Spinal cord (tissue), 10 donors: ENCODE measurements around the gene RETREG1. TPM values are rescaled to one million over a fixed set of nuclear protein-coding genes. Genes with fewer than 3 reads are reported as not detected.

ENCODE experiments used
- DNase-seq, 6 donors: peaks; one replicate each; pipeline versions ENCODE4 v3.0.0 to v3.0.0-alpha.2; 2013 to 2015; ENCODE audit warnings: low spot score in 6 of 6, low read depth in 4 of 6
- H3K27ac ChIP-seq: one replicate; pipeline ENCODE4 v1.5.1; 2013; ENCODE audit warnings: low read depth, low read length, control low read depth
- H3K27me3 ChIP-seq: one replicate; pipeline ENCODE4 v1.6.1; 2013; ENCODE audit warnings: low read length; ENCODE audit not compliant: control insufficient read depth, insufficient read depth
- H3K36me3 ChIP-seq: one replicate; pipeline ENCODE4 v1.6.1; 2013; ENCODE audit warnings: low read length; ENCODE audit not compliant: control insufficient read depth, insufficient read depth
- H3K4me1 ChIP-seq: one replicate; pipeline ENCODE4 v1.6.1; 2013; ENCODE audit warnings: low read length; ENCODE audit not compliant: control insufficient read depth, insufficient read depth
- H3K4me3 ChIP-seq: one replicate; pipeline ENCODE4 v1.5.1; 2013; ENCODE audit warnings: low read depth, low read length, control low read depth
- H3K9me3 ChIP-seq: one replicate; pipeline ENCODE4 v1.6.1; 2013; ENCODE audit warnings: low read length; ENCODE audit not compliant: control insufficient read depth, insufficient read depth
- WGBS: methylation state at CpG from one replicate; pipeline ENCODE4 v1.1.5; 2013; ENCODE audit warnings: missing lambda C conversion rate; ENCODE audit not compliant: insufficient coverage; 5-methylcytosine and 5-hydroxymethylcytosine counted together
- polyA plus RNA-seq, 2 donors: library from polyadenylated mRNA; unstranded; fragments of 120-200 nt; gene quantifications; one replicate each; pipeline ENCODE4 v1.2.1, GENCODE V29; 2013; ENCODE audit not compliant: insufficient read length in 2 of 2
- total RNA-seq, 2 donors: library from RNA; depleted of rRNA in 1 of 2; stranded (reverse); fragments of 120-200 nt in 1 of 2; fragments of >200 nt in 1 of 2; gene quantifications; one replicate each; pipeline versions ENCODE4 v1.2.3 to v1.2.4, GENCODE V29; 2013 to 2014
- donor health status: healthy.

The RETREG1 gene
- total and polyA plus RNA-seq, 4 donors = 42.0 to 120 (median 56.6) TPM

- DNase-seq = no peak
- H3K27me3 ChIP-seq = no peaks in the 10 kb centered on the region
- H3K4me3 ChIP-seq = no peak overlapping the region
- H3K27ac ChIP-seq = no peak overlapping the region
- H3K4me1 ChIP-seq = no peaks in the 10 kb centered on the region
- H3K9me3 ChIP-seq = no peaks in the 10 kb centered on the region
- H3K36me3 ChIP-seq = no peaks in the 10 kb centered on the region
Measured at GRCh38 chr5:16507716-16508115, 109.1 kb downstream of the RETREG1 start.

DNA sequence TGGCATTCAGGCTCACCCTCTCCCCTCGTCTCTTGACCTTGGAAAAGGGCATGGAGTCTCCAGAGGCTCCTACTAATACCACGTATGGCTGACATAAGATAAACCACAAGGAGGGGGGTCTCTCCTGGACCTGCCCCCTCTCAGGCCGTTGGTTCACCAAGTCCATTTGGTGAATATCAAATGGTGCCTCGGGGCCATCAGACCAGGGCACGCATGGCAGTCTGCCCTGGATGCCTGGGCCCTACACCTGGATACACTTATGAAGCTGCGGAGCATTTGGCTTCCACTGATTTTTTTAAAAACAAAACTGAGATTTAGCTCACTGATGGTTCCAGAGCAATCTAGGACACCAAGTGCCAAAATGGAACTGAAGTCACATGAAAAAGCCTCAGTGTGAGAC, 110.9 kb downstream of the RETREG1 start:
- H3K27me3 ChIP-seq = no peaks in the 10 kb centered on the region
- no peaks in the 10 kb centered on the region for H3K36me3 ChIP-seq
- 89% methylated on average over 6 of the region's 6 CpGs for WGBS
- no peak overlapping the region for H3K27ac ChIP-seq
- no peak for DNase-seq
- no peaks in the 10 kb centered on the region for H3K4me1 ChIP-seq
- H3K9me3 ChIP-seq = no peaks in the 10 kb centered on the region
- H3K4me3 ChIP-seq = no peak overlapping the region

- H3K27me3 ChIP-seq = no peaks in the 10 kb centered on the region
- 88% methylated on average over 17 of the region's 17 CpGs for WGBS
- H3K27ac ChIP-seq = no peak overlapping the region
- no peaks in the 10 kb centered on the region for H3K4me1 ChIP-seq
- H3K9me3 ChIP-seq = no peaks in the 10 kb centered on the region
- no peak for DNase-seq
- H3K4me3 ChIP-seq = no peak overlapping the region
- H3K36me3 ChIP-seq = no peaks in the 10 kb centered on the region
Measured at GRCh38 chr5:16505140-16505891, 111.5 kb downstream of the RETREG1 start.

- no peaks in the 10 kb centered on the region for H3K27me3 ChIP-seq
- H3K4me1 ChIP-seq = no peaks in the 10 kb centered on the region
- no peak overlapping the region for H3K4me3 ChIP-seq
- no peak overlapping the region for H3K27ac ChIP-seq
- WGBS = 99% methylated on average over 8 of the region's 10 CpGs
- DNase-seq = no peak
- H3K36me3 ChIP-seq = no peaks in the 10 kb centered on the region
- H3K9me3 ChIP-seq = no peaks in the 10 kb centered on the region
Measured at GRCh38 chr5:16504571-16504970, 112.2 kb downstream of the RETREG1 start.

- Histone ChIP-seq H3K27me3 (no peaks in the 10 kb centered on the region), H3K36me3 (no peaks in the 10 kb centered on the region), H3K9me3 (no peaks in the 10 kb centered on the region), H3K4me1 (no peaks in the 10 kb centered on the region), H3K4me3 (no peak overlapping the region), H3K27ac (no peak overlapping the region)
- no peak for DNase-seq
- WGBS = no CpG with 5 or more reads among the region's 3 CpGs
Measured at GRCh38 chr5:16502866-16503265, 113.9 kb downstream of the RETREG1 start.

- Histone ChIP-seq H3K4me1 (no peaks in the 10 kb centered on the region), H3K4me3 (no peak overlapping the region), H3K27me3 (no peaks in the 10 kb centered on the region), H3K9me3 (no peaks in the 10 kb centered on the region), H3K27ac (no peak overlapping the region), H3K36me3 (no peaks in the 10 kb centered on the region)
- 91% methylated on average over 5 of the region's 5 CpGs for WGBS
- DNase-seq = no peak
Measured at GRCh38 chr5:16500024-16500423, 116.8 kb downstream of the RETREG1 start.

- DNase-seq = no peak
- Histone ChIP-seq H3K27ac (no peak overlapping the region), H3K36me3 (no peaks in the 10 kb centered on the region), H3K27me3 (no peaks in the 10 kb centered on the region), H3K4me1 (no peaks in the 10 kb centered on the region), H3K9me3 (peaks cover 2% of the 10 kb centered on the region), H3K4me3 (no peak overlapping the region)
- WGBS = 100% methylated on average over 1 of the region's 2 CpGs
Measured at GRCh38 chr5:16497546-16497945, 119.3 kb downstream of the RETREG1 start.

DNA sequence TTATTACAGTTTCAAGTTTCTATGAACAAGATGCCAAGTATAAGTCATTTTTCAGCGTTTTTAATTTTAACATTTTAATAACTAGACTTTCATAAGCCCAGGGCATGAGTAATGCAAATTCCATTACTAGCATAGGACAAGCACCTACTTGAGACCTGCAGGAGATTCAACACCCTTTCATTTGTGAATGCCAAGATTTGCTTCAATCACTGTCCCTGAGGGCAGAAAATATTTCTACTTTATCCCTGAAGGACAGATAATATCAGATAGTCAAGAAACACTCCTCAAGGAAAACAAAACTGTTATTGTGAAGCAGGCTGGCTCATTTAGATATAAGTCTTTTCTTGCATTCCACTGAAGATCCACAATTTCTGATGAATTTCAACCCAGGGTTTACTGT, 123.5 kb downstream of the RETREG1 start:
- Histone ChIP-seq H3K4me3 (no peak overlapping the region), H3K27ac (no peak overlapping the region), H3K27me3 (no peaks in the 10 kb centered on the region), H3K36me3 (no peaks in the 10 kb centered on the region), H3K4me1 (no peaks in the 10 kb centered on the region), H3K9me3 (peaks cover 2% of the 10 kb centered on the region)
- no peak for DNase-seq
- 100% methylated on average over 1 of the region's 1 CpG for WGBS

DNA sequence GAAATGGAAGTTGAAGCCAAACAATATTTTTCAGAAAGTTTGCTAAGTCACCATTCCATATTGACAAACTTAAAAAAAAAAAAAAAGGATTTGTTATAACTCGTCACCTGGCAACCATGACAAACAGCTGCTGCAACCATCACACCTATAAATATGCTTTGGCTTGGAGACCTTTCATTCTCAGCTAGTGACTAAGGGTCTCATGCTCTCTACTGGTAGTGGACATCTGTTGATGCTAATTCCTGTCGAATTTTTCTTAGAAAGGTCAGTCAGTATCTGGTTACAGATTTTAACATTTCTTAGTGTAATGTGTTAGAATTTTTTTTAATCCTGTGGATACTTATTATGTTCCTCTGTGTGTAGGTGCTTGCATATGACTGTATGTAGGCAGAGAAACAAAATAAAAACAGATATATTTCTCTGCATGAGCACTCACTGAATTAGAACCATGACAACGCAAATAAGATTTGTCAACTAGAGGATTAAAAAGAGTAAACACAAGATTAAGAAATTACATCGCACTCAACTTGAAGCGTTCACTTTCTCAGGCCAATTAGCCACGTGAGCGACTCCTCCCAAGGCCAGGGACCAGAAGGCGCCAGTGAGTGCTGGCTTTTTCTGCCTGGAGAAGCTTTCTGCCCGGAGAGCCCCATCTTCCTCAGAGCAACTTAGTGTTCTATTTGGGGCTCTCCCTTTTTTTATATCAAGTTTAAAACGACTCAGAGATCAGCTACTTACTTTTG, 124.2 kb downstream of the RETREG1 start:
- Histone ChIP-seq H3K4me1 (no peaks in the 10 kb centered on the region), H3K27me3 (no peaks in the 10 kb centered on the region), H3K27ac (no peak overlapping the region), H3K4me3 (no peak overlapping the region), H3K36me3 (no peaks in the 10 kb centered on the region), H3K9me3 (peaks cover 2% of the 10 kb centered on the region)
- WGBS = 89% methylated on average over 7 of the region's 10 CpGs
- DNase-seq = no peak

DNA sequence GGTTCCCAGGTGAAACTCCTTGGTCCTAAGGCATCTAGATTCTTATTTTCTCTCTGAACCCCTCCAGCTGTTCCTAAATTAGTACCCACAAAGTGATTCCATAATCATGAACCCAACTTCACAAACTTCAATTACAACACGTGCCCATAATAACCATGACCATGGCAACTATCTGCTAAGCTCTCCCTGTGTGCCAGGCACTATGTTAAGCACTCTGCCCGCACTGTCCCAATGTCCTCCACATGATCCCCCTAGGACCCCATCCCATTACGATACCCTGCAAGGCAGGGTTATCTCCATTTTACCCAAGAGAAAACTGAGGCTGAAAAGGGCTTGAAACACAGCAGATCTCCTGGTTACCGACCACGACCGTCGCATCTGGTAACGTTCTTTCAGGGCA, 125.9 kb downstream of the RETREG1 start:
- whole genome bisulfite sequencing = 83% methylated on average over 3 of the region's 8 CpGs
- Histone ChIP-seq H3K4me1 (no peaks in the 10 kb centered on the region), H3K27me3 (no peaks in the 10 kb centered on the region), H3K36me3 (no peaks in the 10 kb centered on the region), H3K4me3 (no peak overlapping the region), H3K9me3 (peaks cover 2% of the 10 kb centered on the region), H3K27ac (no peak overlapping the region)
- no peak for DNase-seq
